Thoracic aorta (tissue), 2 donors: ENCODE data around the gene GIPC1. TPM values are rescaled to one million over a fixed set of nuclear protein-coding genes. Genes with fewer than 3 reads are reported as not detected.

Experiments used
- ATAC-seq: fragments of 150-250 bp; one replicate; pipeline ENCODE4 v1.8.0; 2017; ENCODE audit warnings: low read depth; ENCODE audit not compliant: insufficient number of reproducible peaks, low FRiP score
- DNase-seq: peaks from one replicate; pipeline ENCODE4 v3.0.0-alpha.2; 2020; ENCODE audit warnings: low spot score
- H3K27ac ChIP-seq, 2 donors: fragments of 200-600 bp; sonication (generic); 1 replicate in 1 of 2; 2 replicates in 1 of 2; pipeline ENCODE4 v1.5.1; 2016; ENCODE audit warnings: mild to moderate bottlenecking in 2 of 2, moderate library complexity in 2 of 2
- H3K27me3 ChIP-seq: fragments of 200-600 bp; sonication (generic); replicated peaks from 2 replicates; pipeline ENCODE4 v1.6.0; 2016; ENCODE audit warnings: mild to moderate bottlenecking; ENCODE audit not compliant: insufficient read depth
- H3K36me3 ChIP-seq: fragments of 200-600 bp; sonication (generic); one replicate; pipeline ENCODE4 v1.5.1; 2016
- H3K4me1 ChIP-seq, 2 donors: fragments of 200-600 bp; sonication (generic); 1 replicate in 1 of 2; 2 replicates in 1 of 2; pipeline versions ENCODE4 v1.5.1 to v1.6.0; 2016; ENCODE audit warnings: low read depth in 2 of 2, mild to moderate bottlenecking in 1 of 2; ENCODE audit not compliant: control insufficient read depth in 1 of 2
- H3K4me3 ChIP-seq: fragments of 200-600 bp; sonication (generic); 2 replicates; pipeline ENCODE4 v1.5.1; 2016; ENCODE audit warnings: mild to moderate bottlenecking
- H3K9me3 ChIP-seq: fragments of 200-600 bp; sonication (generic); 2 replicates; pipeline ENCODE4 v1.5.1; 2016
- total RNA-seq, 2 donors: library from RNA; depleted of rRNA; stranded (reverse); fragments of >200 nt; gene quantifications; one replicate each; pipeline versions ENCODE4 v1.1.0 to v1.2.3, GENCODE V29; 2016
- TF ChIP-seq, protein P1 (sequence below): fragments of 200-600 bp; sonication (generic); IDR thresholded peaks from one replicate; pipeline ENCODE4 v1.5.1; 2019; ENCODE audit warnings: antibody characterized with exemption

Gene GIPC1
- total RNA-seq, 2 donors from 2014 or later = 56.4 to 77.8 TPM

DNA sequence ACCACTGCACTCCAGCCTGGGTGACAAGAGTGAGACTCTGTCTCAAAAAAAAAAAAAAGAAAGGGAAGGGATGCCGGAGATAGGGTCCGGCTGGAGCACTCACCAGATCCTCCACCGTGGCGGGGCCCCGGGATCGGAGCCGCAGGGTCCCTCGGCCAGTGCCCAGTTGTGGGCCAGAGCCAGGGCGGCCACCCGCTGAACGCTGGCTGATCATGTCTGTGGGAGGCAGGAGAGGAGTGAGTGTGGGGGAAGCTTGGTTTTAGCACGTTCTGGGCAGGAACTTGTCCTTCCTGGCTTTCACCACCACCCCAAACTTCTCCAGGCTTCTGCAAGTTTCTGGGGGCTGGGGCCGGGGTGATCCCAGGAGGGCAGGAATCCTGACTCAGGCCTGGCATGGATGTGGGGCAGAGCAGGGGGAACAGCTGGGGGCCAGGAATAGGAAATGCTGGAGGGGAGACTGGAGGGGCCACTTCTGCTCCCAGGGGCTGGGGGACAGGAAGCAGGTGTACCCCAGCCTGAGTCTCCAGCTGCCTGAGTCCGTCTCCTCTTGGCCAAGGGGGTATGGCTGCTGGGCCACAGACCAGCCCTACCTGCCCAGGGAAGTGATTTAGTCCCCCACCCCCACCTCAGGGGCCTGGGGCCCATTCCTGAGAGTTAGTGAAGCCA lies 16.5 kb downstream of the GIPC1 start:
- H3K27me3 ChIP-seq = no peaks in the 10 kb centered on the region
- H3K36me3 ChIP-seq = peaks cover 18% of the 10 kb centered on the region
- no peaks in the 10 kb centered on the region for H3K9me3 ChIP-seq
- H3K27ac ChIP-seq = no peak overlapping the region
- peaks cover 5 to 9% of the 10 kb centered on the region in 2 donors for H3K4me1 ChIP-seq
- DNase-seq (no peak), ATAC-seq (no peak)
- TF ChIP-seq, protein P1, sequence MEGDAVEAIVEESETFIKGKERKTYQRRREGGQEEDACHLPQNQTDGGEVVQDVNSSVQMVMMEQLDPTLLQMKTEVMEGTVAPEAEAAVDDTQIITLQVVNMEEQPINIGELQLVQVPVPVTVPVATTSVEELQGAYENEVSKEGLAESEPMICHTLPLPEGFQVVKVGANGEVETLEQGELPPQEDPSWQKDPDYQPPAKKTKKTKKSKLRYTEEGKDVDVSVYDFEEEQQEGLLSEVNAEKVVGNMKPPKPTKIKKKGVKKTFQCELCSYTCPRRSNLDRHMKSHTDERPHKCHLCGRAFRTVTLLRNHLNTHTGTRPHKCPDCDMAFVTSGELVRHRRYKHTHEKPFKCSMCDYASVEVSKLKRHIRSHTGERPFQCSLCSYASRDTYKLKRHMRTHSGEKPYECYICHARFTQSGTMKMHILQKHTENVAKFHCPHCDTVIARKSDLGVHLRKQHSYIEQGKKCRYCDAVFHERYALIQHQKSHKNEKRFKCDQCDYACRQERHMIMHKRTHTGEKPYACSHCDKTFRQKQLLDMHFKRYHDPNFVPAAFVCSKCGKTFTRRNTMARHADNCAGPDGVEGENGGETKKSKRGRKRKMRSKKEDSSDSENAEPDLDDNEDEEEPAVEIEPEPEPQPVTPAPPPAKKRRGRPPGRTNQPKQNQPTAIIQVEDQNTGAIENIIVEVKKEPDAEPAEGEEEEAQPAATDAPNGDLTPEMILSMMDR = no peak
- H3K4me3 ChIP-seq = no peak overlapping the region

DNA sequence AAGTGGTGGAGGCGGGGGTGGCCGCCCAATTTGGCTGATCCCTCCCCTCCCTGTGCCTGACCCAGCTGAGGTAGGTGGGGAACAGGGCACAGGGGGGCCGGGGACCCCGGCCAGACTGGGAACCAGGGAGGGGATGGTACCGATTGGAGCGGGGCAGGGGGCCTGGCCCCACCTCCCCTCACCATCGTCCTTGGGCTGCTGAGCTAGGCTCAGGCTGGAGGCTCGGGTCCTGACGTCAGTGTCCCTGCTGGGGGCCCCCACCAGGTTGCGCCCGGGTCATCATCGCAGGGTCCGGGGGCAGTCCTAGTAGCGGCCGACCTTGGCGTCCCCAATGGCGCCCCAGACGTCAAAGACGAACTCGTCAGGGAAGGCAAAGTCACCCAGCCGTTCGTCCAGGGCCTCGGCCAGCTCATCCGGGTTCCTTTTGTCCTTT lies 17.8 kb downstream of the GIPC1 start:
- TF ChIP-seq, protein P1 = no peak
- H3K36me3 ChIP-seq = peaks cover 15% of the 10 kb centered on the region
- H3K27me3 ChIP-seq = no peaks in the 10 kb centered on the region
- peaks cover 9 to 20% of the 10 kb centered on the region in 2 donors for H3K4me1 ChIP-seq
- no peak overlapping the region for H3K27ac ChIP-seq
- no peak overlapping the region for H3K4me3 ChIP-seq
- DNase-seq = no peak
- no peaks in the 10 kb centered on the region for H3K9me3 ChIP-seq
- ATAC-seq = no peak

DNA sequence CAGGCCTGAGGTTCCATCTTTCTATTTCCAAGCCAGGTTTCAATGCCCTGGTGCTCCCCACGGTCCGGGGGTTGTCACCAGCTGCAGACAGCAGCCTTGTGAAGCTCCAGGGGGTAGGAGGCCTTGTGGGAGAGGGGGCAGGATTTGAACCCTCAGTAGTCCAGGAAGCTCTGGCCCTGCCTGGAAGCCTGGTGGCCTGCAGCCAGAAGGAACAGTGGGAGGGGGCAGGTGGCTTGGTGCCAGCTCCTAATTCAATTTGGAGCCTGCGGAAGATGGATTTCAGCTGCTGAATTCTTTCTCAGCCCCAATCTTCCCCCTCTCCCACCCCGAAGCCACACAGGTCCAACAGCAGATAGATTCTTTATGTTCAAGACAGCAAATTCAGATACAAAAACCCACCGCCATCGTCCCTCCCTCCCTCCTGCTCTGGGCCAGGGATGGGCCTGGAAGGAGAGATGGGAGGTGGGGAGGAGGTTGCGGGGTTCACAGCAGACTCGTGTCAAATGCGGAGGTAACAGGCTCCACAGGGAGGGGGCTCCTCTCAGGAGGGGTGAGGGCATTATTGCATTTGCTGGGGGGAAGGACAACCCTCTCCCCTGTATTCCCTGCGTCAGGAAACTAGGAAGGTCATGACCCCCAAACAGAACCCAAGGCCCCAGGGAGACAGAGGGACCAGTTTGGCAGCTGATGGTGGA lies 18.4 kb downstream of the GIPC1 start:
- no peak for DNase-seq
- Histone ChIP-seq H3K4me3 (no peak overlapping the region), H3K27ac (no peak overlapping the region), H3K9me3 (no peaks in the 10 kb centered on the region), H3K4me1 (peaks cover 11 to 26% of the 10 kb centered on the region in 2 donors), H3K27me3 (no peaks in the 10 kb centered on the region), H3K36me3 (peaks cover 15% of the 10 kb centered on the region)
- TF ChIP-seq, protein P1 = no peak
- ATAC-seq = no peak

DNA sequence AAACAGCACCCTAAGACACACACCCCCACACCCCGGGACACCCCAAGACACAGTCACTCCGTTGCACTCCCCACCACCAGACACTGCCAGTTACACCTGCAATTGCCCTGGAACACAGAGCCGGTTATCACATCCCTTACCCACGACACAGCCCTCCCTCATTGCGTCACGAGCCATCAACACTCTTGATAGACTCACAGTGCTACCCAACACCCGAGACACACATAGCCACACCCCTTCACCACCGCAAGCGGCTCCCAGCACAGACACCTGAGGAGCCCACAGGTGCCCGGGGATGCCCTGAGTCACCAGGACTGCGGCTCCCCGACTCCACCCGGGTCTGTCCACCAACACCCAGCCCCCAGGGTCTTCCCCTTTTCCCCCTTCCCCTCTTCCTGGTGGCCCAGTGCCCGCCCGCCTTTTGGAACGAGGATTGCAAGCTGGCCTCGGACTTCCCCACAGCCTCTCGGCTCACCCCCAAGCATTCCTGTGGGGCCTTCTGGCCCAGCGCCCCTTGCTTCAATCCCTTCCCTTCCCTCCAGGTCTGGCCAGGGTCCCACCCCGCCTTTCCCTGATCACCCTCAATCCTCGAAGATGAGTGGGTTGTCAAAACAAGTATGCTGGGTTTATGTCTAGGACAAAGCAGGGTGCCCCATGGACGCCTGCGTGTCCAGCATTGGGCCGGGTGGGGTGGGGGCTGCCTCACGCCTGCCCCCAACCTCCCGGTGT lies 19.1 kb downstream of the GIPC1 start:
- no peak overlapping the region for H3K27ac ChIP-seq
- H3K9me3 ChIP-seq = no peaks in the 10 kb centered on the region
- DNase-seq = no peak
- TF ChIP-seq, protein P1 = no peak
- H3K36me3 ChIP-seq = peaks cover 15% of the 10 kb centered on the region
- H3K27me3 ChIP-seq = no peaks in the 10 kb centered on the region
- no peak for ATAC-seq
- no peak overlapping the region for H3K4me3 ChIP-seq
- H3K4me1 ChIP-seq = peaks cover 15 to 33% of the 10 kb centered on the region in 2 donors

DNA sequence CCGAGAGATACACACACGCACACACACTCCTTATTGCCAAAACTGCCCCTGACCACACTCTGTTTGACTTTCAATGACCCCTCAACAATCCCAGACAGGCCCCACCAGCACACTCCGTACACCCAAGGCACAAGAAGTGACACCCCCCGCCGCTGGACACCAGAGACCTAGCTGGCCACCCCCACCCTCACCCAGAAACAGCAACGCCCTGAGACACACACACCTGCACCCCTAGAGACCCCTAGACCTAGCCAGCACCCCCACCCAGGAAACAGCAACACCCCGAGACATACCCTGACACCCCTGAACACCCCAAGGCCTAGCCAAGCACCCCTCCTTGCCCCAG lies 19.6 kb downstream of the GIPC1 start:
- Histone ChIP-seq H3K27me3 (no peaks in the 10 kb centered on the region), H3K9me3 (no peaks in the 10 kb centered on the region), H3K36me3 (peaks cover 18% of the 10 kb centered on the region), H3K4me1 (peaks cover 15 to 35% of the 10 kb centered on the region in 2 donors), H3K27ac (no peak overlapping the region), H3K4me3 (no peak overlapping the region)
- ATAC-seq (no peak), DNase-seq (no peak)
- TF ChIP-seq, protein P1 = no peak
